IMR-90 (cell line): ENCODE data around the gene ZNF593. TPM values are rescaled to one million over a fixed set of nuclear protein-coding genes. Genes with fewer than 3 reads are reported as not detected.

Source experiments
- ATAC-seq: fragments of 200-7000 bp; cut with Tn5 transposase; 2 replicates; pipeline ENCODE4 v1.9.1; 2020; ENCODE audit warnings: low read depth, mild to moderate bottlenecking, moderate library complexity
- BruUV-seq: library from RNA; stranded (reverse); fragments of 400-500 nt; replicated peaks from 2 replicates; lab custom pipeline; 2021; lab: Mats Ljungman, UMichigan
- CTCF ChIA-PET: fragments of 300-600 bp; formaldehyde crosslinking; extraction: SDS; loops from one replicate; lab custom pipeline; 2021; ENCODE audit warnings: antibody characterized with exemption; lab: Yijun Ruan, JAX
- POLR2A ChIA-PET: fragments of 300-600 bp; sonication (Branson Sonifier 250); formaldehyde crosslinking; loops from one replicate; lab custom pipeline; 2022; ENCODE audit warnings: antibody characterized with exemption; ENCODE audit not compliant: unreplicated experiment; lab: Charles Lee
- DNase-seq: peaks from one replicate; pipeline ENCODE4 v3.0.0; 2013
- H2AFZ ChIP-seq: replicated peaks from 2 replicates; pipeline ENCODE3; 2013; ENCODE audit warnings: low read length, mild to moderate bottlenecking; ENCODE audit not compliant: poor library complexity
- H2AK5ac ChIP-seq: 2 replicates; pipeline ENCODE4 v1.6.1; 2013; ENCODE audit warnings: low read depth, low read length, inconsistent platforms
- H2AK9ac ChIP-seq: replicated peaks from 2 replicates; pipeline ENCODE3; 2013; ENCODE audit warnings: mild to moderate bottlenecking, low read depth, low read length, moderate library complexity; ENCODE audit not compliant: poor library complexity
- H2BK120ac ChIP-seq: 2 replicates; pipeline ENCODE4 v1.6.1; 2013; ENCODE audit warnings: low read depth, low read length, inconsistent platforms
- H2BK15ac ChIP-seq: 3 replicates; pipeline ENCODE4 v1.6.1; 2013; ENCODE audit warnings: low read depth, low read length, inconsistent platforms
- H2BK20ac ChIP-seq: 2 replicates; pipeline ENCODE4 v1.6.1; 2013; ENCODE audit warnings: low read depth, mild to moderate bottlenecking, inconsistent platforms, low read length, moderate library complexity
- H2BK5ac ChIP-seq: 2 replicates; pipeline ENCODE4 v1.6.1; 2013; ENCODE audit warnings: mild to moderate bottlenecking, low read depth, low read length, inconsistent platforms; ENCODE audit not compliant: poor library complexity, severe bottlenecking
- H3K14ac ChIP-seq: replicated peaks from 2 replicates; pipeline ENCODE4 v1.6.1; 2013; ENCODE audit warnings: low read depth, low read length, inconsistent platforms
- H3K18ac ChIP-seq: 2 replicates; pipeline ENCODE4 v1.6.1; 2013; ENCODE audit warnings: low read depth, low read length, control low read depth
- H3K23ac ChIP-seq: 2 replicates; pipeline ENCODE4 v1.6.1; 2013; ENCODE audit warnings: low read depth, low read length, inconsistent platforms
- H3K27ac ChIP-seq: 2 replicates; pipeline ENCODE4 v1.5.1; 2013; ENCODE audit warnings: mild to moderate bottlenecking, control low read depth, low read length; ENCODE audit not compliant: insufficient read depth
- H3K27me3 ChIP-seq: 2 replicates; pipeline ENCODE4 v1.6.1; 2013; ENCODE audit warnings: low read length; ENCODE audit not compliant: control insufficient read depth, insufficient read depth
- H3K36me3 ChIP-seq: 2 replicates; pipeline ENCODE4 v1.6.1; 2013; ENCODE audit warnings: low read length, mixed read lengths; ENCODE audit not compliant: control insufficient read depth, insufficient read depth
- H3K4ac ChIP-seq: 2 replicates; pipeline ENCODE4 v1.6.1; 2013; ENCODE audit warnings: low read depth, low read length, inconsistent platforms
- H3K4me1 ChIP-seq: 2 replicates; pipeline ENCODE4 v1.6.1; 2013; ENCODE audit warnings: low read length, mixed read lengths; ENCODE audit not compliant: control insufficient read depth, insufficient read depth
- H3K4me2 ChIP-seq: 2 replicates; pipeline ENCODE4 v1.6.1; 2013; ENCODE audit warnings: low read depth, mild to moderate bottlenecking, control low read depth, low read length, moderate library complexity
- H3K4me3 ChIP-seq: 2 replicates; pipeline ENCODE4 v1.5.1; 2013; ENCODE audit warnings: low read depth, mild to moderate bottlenecking, control low read depth, low read length, moderate library complexity; ENCODE audit not compliant: insufficient read depth
- H3K56ac ChIP-seq: 2 replicates; pipeline ENCODE4 v1.6.1; 2013; ENCODE audit warnings: low read length, inconsistent platforms; ENCODE audit not compliant: insufficient read depth; ENCODE audit errors: extremely low read depth
- H3K79me1 ChIP-seq, 2 experiments: 2 replicates each; pipeline ENCODE4 v1.6.1; 2013; ENCODE audit warnings: low read length in 2 of 2, inconsistent platforms in 1 of 2, low read depth in 1 of 2
- H3K9ac ChIP-seq: 2 replicates; pipeline ENCODE4 v1.6.1; 2013; ENCODE audit warnings: low read depth, low read length, control low read depth
- H3K9me1 ChIP-seq: 2 replicates; pipeline ENCODE4 v1.6.1; 2013; ENCODE audit warnings: low read length, inconsistent platforms; ENCODE audit not compliant: insufficient read depth
- H3K9me3 ChIP-seq: 2 replicates; pipeline ENCODE4 v1.6.1; 2013; ENCODE audit warnings: low read length; ENCODE audit not compliant: control insufficient read depth, insufficient read depth
- H4K20me1 ChIP-seq: 2 replicates; pipeline ENCODE4 v1.6.1; 2013; ENCODE audit warnings: low read length, inconsistent platforms; ENCODE audit not compliant: insufficient read depth
- H4K5ac ChIP-seq: 2 replicates; pipeline ENCODE4 v1.6.1; 2013; ENCODE audit warnings: mild to moderate bottlenecking, low read depth, low read length, control low read depth
- H4K8ac ChIP-seq, 2 experiments: 2 replicates each; pipeline ENCODE4 v1.6.1; 2013; ENCODE audit warnings: low read depth in 2 of 2, low read length in 2 of 2, control low read depth in 1 of 2, inconsistent platforms in 1 of 2
- H4K91ac ChIP-seq: 2 replicates; pipeline ENCODE4 v1.6.1; 2013; ENCODE audit warnings: low read depth, low read length, inconsistent platforms; ENCODE audit not compliant: insufficient read depth
- BHLHE40 ChIP-seq: fragments of 150-350 bp; IDR thresholded peaks from 2 replicates; pipeline ENCODE4 v1.6.1; 2016; ENCODE audit warnings: mild to moderate bottlenecking, low read depth, low read length
- CEBPB ChIP-seq: IDR thresholded peaks from 2 replicates; pipeline ENCODE4 v1.6.1; 2012; ENCODE audit warnings: low read depth, low read length, improper control_type of control experiment
- CHD1 ChIP-seq: IDR thresholded peaks from 2 replicates; pipeline ENCODE4 v1.6.1; 2012; ENCODE audit warnings: low read depth, low read length, improper control_type of control experiment
- ELK1 ChIP-seq: fragments of 150-350 bp; IDR thresholded peaks from 2 replicates; pipeline ENCODE4 v1.6.1; 2016; ENCODE audit warnings: low read depth, mild to moderate bottlenecking, low read length, moderate library complexity, borderline replicate concordance
- FOS ChIP-seq: fragments of 150-350 bp; IDR thresholded peaks from 2 replicates; pipeline ENCODE4 v1.6.1; 2016; ENCODE audit warnings: low read depth, low read length
- MAFK ChIP-seq: IDR thresholded peaks from 2 replicates; pipeline ENCODE4 v1.6.1; 2012; ENCODE audit warnings: low read depth, low read length, improper control_type of control experiment
- MAZ ChIP-seq: IDR thresholded peaks from 2 replicates; pipeline ENCODE4 v1.6.1; 2012; ENCODE audit warnings: low read depth, mild to moderate bottlenecking, low read length, improper control_type of control experiment, moderate library complexity, borderline replicate concordance
- MXI1 ChIP-seq: IDR thresholded peaks from 2 replicates; pipeline ENCODE4 v1.6.1; 2012; ENCODE audit warnings: low read depth, mild to moderate bottlenecking, low read length, moderate library complexity, borderline replicate concordance
- NFE2L2 ChIP-seq: fragments of 150-350 bp; IDR thresholded peaks from 2 replicates; pipeline ENCODE4 v1.6.1; 2016; ENCODE audit warnings: low read depth, mild to moderate bottlenecking, low read length
- POLR2A ChIP-seq: IDR thresholded peaks from 2 replicates; pipeline ENCODE4 v1.6.1; 2012; ENCODE audit warnings: mild to moderate bottlenecking, low read depth, low read length
- RAD21 ChIP-seq: IDR thresholded peaks from 2 replicates; pipeline ENCODE4 v1.6.1; 2012; ENCODE audit warnings: low read length, improper control_type of control experiment
- RFX5 ChIP-seq: IDR thresholded peaks from 2 replicates; pipeline ENCODE4 v1.8.0; 2012; ENCODE audit warnings: low read depth, mild to moderate bottlenecking, low read length, moderate library complexity
- SMC3 ChIP-seq: fragments of 150-350 bp; IDR thresholded peaks from 2 replicates; pipeline ENCODE4 v1.6.1; 2016; ENCODE audit warnings: low read depth, mild to moderate bottlenecking, antibody characterized with exemption, low read length, moderate library complexity
- WGBS, 2 experiments: methylation state at CpG; one replicate each; pipeline versions ENCODE4 v1.1.5 to v1.1.7; 2013; ENCODE audit warnings: missing lambda C conversion rate in 2 of 2; ENCODE audit not compliant: insufficient read length in 1 of 2; ENCODE audit errors: extremely low coverage in 2 of 2; 5-methylcytosine and 5-hydroxymethylcytosine counted together
- dilution Hi-C: fragments of 300-500 bp; cut with HindIII; formaldehyde crosslinking; loops from one replicate; pipeline ENCODE4 v1.14.3; 2018; ENCODE audit warnings: low sequenced_read_pairs; ENCODE audit not compliant: unreplicated experiment
- in situ Hi-C: fragments of 300-500 bp; cut with MboI; formaldehyde crosslinking; loops from 3 replicates; pipeline ENCODE4 v1.14.3; 2019; ENCODE audit warnings: low sequenced_read_pairs, inconsistent platforms, mixed read lengths
- intact Hi-C: fragments of 100-400 bp; cut with micrococcal nuclease; formaldehyde crosslinking; loops from 2 replicates; pipeline ENCODE4 v1.10.0; 2022
- polyA plus RNA-seq, 3 experiments: library from polyadenylated mRNA; depleted of rRNA; stranded (reverse); fragments of >200 nt; gene quantifications; 2 replicates each; pipeline ENCODE4 v1.2.3, GENCODE V29; 2012; ENCODE audit warnings: low replicate concordance in 1 of 3
- total RNA-seq: library from RNA; depleted of rRNA; stranded (reverse); fragments of >200 nt; gene quantifications from 2 replicates; pipeline ENCODE4 v1.2.3, GENCODE V29; 2012

The ZNF593 gene
- total and polyA plus RNA-seq, 2 of the 4 experiments (the other 2 are of a cell fraction), result 22.2 to 57.7 TPM

GRCh38 chr1:26142159-26142558 is 27.5 kb upstream of the ZNF593 start:
- ChIA-PET POLR2A (no interaction called here), CTCF (interaction anchor here (1.0 kb wide), 1 partner anchor 106 kb away, joined by 3 read pairs; no protein-coding TSS in a partner anchor)
- TF ChIP-seq NFE2L2 (no peak), POLR2A (no peak), ELK1 (no peak), MAFK (no peak), MAZ (no peak), SMC3 (no peak), RAD21 (no peak), BHLHE40 (no peak), CHD1 (no peak), FOS (no peak), MXI1 (no peak), CEBPB (no peak), RFX5 (no peak)
- H4K8ac ChIP-seq, result no peak overlapping the region
- H2BK120ac ChIP-seq, result no peak overlapping the region
- no peak overlapping the region for H3K56ac ChIP-seq
- intact Hi-C loops, result no loop called here
- H3K9me1 ChIP-seq, result no peaks in the 10 kb centered on the region
- no peaks in the 10 kb centered on the region for H4K20me1 ChIP-seq
- in situ Hi-C loops, result no loop called here
- no peak overlapping the region for H2AK5ac ChIP-seq
- no peak overlapping the region for H2AK9ac ChIP-seq
- H3K4ac ChIP-seq, result no peak overlapping the region
- H3K27me3 ChIP-seq, result peaks cover 6% of the 10 kb centered on the region
- no peak overlapping the region for H2AFZ ChIP-seq
- H3K9me3 ChIP-seq, result no peaks in the 10 kb centered on the region
- no peaks in the 10 kb centered on the region for H3K36me3 ChIP-seq
- H3K23ac ChIP-seq, result no peak overlapping the region
- H3K18ac ChIP-seq, result no peak overlapping the region
- no CpG with 5 or more reads among the region's 8 CpGs for WGBS, 2 experiments
- no peak overlapping the region for H3K9ac ChIP-seq
- no peaks in the 10 kb centered on the region for H3K4me1 ChIP-seq
- DNase-seq (no peak), ATAC-seq (no peak)
- H2BK5ac ChIP-seq, result no peak overlapping the region
- H4K91ac ChIP-seq, result no peak overlapping the region
- H2BK15ac ChIP-seq, result no peak overlapping the region
- BruUV-seq, result no TSS peak
- no peak overlapping the region for H2BK20ac ChIP-seq
- H3K27ac ChIP-seq, result no peak overlapping the region
- H4K5ac ChIP-seq, result no peak overlapping the region
- H3K79me1 ChIP-seq, result no peaks in the 10 kb centered on the region
- no peak overlapping the region for H3K14ac ChIP-seq
- H3K4me2 ChIP-seq, result no peak overlapping the region
- dilution Hi-C loops, result no loop called here
- no peak overlapping the region for H3K4me3 ChIP-seq
